GM23248 (cell line): ENCODE results near the gene STK36.

Experiments
- EZH2 ChIP-seq: fragments of 200-600 bp; sonication (generic); IDR thresholded peaks from 2 replicates; pipeline ENCODE4 v1.6.1; 2018; ENCODE audit warnings: antibody characterized with exemption, mild to moderate bottlenecking; ENCODE audit not compliant: insufficient read depth, poor library complexity, severe bottlenecking
- EZH2phosphoT487 ChIP-seq: fragments of 200-600 bp; sonication (generic); IDR thresholded peaks from 2 replicates; pipeline ENCODE4 v1.6.1; 2018; ENCODE audit warnings: antibody characterized with exemption, moderate library complexity, mild to moderate bottlenecking, low read depth; ENCODE audit not compliant: insufficient read depth

DNA sequence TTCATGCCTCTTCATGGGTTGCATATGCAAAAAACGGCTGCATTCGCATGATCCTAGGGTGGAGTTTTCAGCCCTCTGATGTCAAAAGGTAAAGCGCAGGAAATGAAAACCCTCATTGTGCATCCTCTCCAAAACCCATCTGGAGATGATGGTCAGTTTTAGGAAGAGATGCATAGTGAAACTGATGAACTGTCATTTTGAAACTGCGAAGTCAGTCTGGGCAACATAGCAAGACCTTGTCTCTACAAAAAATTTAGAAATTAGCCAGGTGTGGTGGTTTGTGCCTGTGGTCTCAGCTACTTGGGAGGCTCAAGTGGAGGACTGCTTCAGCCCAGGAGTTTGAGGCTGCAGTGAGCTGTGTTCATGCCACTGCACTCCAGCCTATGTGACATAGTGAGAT lies 36.2 kb downstream of the STK36 start:
- TF ChIP-seq EZH2phosphoT487 (no peak), EZH2 (no peak)
